ENCODE results near the gene BAIAP2. TPM values are rescaled to one million over a fixed set of nuclear protein-coding genes. Genes with fewer than 3 reads are reported as not detected.

Gene BAIAP2
- total RNA-seq, 6 donors from 2014 or later, result 90.7 to 231 (median 123) TPM

DNA sequence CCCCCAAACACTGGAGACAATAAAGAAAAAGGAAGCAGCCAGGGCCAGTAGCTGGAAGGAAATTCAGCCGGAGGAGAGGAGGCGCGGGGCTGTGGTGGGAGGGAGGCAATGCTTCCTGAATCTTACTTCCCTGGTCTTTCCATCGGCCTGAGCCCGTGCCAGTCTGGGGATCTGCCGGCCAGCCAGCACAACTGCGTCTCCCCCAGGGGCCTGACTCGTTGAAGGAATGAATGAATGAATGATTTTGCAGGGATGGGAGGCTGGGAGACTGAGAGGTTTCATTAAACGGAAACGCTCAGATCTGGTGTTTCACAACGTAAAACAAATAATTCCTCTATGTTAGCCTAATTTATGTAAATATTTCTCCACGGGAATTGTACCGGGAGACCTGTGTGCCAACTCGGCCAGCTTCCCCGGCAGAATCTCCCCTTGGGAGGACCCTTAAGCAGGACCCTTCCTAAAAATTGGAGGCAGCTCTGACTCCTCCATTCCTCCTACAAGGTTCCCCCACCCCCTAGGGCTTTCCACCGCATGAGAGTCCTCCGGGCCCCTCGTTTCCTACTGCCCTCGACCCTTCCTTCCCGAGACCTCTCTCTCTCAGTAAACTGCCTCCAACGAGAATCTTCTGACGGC, 1.3 kb upstream of the BAIAP2 start:
- WGBS, 2 donors, result 8 to 10% methylated on average over 21 to 22 of the region's 22 CpGs
- peak overlapping the region; percentile 66 to 94 (median 82) for H3K4me3 ChIP-seq
- H3K27me3 ChIP-seq, result no peaks in the 10 kb centered on the region
- TF ChIP-seq EP300 (IDR thresholded peaks at IDR 0.05) (no peak), POLR2A (IDR thresholded peaks at IDR 0.05) (peak in 1 of 4 donors; percentile 25)
- no peaks in the 10 kb centered on the region for H3K9me3 ChIP-seq
- H3K36me3 ChIP-seq, result peaks cover 0 to 4% (median 0%) of the 10 kb centered on the region in 4 donors
- H3K4me1 ChIP-seq, result peaks cover 47 to 73% (median 64%) of the 10 kb centered on the region in 4 donors
- DNase-seq (peak; percentile 59), ATAC-seq (ENCODE audit: low FRiP score in 2 of 2) (no peak)
- H3K27ac ChIP-seq, result peak overlapping the region; percentile 79 to 91 (median 86)

DNA sequence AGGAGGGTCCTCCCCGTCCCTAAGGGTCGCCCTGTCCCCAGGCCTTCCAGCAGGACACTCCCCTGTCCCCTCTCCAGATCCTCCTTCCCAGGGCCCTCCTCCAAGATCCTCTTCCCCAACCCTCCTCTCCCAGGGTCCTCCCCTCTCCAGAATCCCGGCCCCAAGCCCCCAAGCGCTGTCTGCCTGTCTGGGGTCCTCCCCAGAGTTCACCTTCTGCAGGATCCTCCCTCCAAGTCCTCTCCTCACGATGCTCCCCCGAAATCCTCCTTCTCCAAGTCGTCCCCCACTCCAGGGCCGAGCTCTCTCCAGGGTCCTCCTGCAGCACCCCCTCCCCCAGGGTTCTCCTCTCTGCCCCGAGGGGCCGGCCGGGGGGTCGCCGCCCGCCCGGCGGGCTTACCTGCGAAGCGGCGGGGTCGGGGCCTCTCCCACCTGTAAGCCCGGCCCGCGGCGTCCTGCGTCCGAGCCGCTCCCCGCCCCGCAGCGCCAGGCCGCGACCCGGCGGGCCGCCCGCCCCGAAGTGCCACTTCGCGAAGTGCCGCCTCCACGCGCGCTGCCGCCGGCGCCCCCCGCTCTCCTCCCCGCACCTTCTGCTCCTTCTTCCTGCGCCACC, 678 bp upstream of the BAIAP2 start:
- ATAC-seq (ENCODE audit: low FRiP score in 2 of 2), result peak in 1 of 2 donors; percentile 43
- TF ChIP-seq EP300 (IDR thresholded peaks at IDR 0.05) (no peak), POLR2A (IDR thresholded peaks at IDR 0.05) (peak in 1 of 4 donors; percentile 2), POLR2AphosphoS5 (IDR thresholded peaks at IDR 0.05) (no peak)
- TF ChIP-seq, protein P1, sequence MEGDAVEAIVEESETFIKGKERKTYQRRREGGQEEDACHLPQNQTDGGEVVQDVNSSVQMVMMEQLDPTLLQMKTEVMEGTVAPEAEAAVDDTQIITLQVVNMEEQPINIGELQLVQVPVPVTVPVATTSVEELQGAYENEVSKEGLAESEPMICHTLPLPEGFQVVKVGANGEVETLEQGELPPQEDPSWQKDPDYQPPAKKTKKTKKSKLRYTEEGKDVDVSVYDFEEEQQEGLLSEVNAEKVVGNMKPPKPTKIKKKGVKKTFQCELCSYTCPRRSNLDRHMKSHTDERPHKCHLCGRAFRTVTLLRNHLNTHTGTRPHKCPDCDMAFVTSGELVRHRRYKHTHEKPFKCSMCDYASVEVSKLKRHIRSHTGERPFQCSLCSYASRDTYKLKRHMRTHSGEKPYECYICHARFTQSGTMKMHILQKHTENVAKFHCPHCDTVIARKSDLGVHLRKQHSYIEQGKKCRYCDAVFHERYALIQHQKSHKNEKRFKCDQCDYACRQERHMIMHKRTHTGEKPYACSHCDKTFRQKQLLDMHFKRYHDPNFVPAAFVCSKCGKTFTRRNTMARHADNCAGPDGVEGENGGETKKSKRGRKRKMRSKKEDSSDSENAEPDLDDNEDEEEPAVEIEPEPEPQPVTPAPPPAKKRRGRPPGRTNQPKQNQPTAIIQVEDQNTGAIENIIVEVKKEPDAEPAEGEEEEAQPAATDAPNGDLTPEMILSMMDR (IDR thresholded peaks at IDR 0.05), result no peak
- peak overlapping the region; percentile 79 to 91 (median 86) for H3K27ac ChIP-seq

DNA sequence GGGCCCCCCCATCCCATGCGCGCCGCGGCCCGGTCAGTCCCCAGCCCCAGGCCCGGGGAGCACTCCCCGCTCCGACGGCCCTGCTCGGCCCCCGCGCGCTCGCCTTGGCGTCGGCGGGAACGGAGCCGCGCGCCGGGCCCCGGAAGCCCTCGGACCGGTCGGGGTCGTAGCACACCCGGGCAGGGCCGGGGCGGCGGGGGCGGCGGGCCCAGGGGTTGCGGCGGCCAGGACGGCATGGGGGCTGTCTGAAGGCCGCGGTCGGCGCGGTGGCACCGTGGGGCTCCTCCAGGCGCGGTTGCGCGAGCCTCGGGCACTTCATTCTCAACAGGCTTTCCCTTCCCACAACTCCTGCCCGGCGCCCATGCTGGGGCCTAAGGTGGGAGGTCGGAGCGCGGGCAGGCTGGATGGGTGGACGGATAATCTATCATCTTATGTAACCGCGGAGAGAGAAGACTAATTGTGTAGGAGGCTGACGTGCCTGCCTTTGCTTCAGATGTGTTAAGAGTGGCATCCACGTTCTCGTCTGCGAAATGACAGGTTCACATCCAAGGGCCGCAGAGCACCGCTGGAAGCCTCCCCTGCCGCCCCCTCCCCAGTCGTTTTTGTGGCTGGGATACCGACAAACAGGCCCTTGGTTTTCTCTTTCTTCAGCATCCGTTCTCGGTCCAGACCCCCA, 708 bp downstream of the BAIAP2 start:
- TF ChIP-seq, protein P1 (IDR thresholded peaks at IDR 0.05), result no peak
- no peak for TF ChIP-seq EP300 (IDR thresholded peaks at IDR 0.05)
- TF ChIP-seq POLR2A (IDR thresholded peaks at IDR 0.05), result no peak
- TF ChIP-seq POLR2AphosphoS5 (IDR thresholded peaks at IDR 0.05), result no peak
- Histone ChIP-seq H3K27ac (peak overlapping the region; percentile 73 to 91 (median 84)), H3K4me1 (peaks cover 63 to 85% (median 79%) of the 10 kb centered on the region in 4 donors), H3K27me3 (no peaks in the 10 kb centered on the region), H3K4me3 (peak overlapping the region; percentile 49 to 94 (median 82)), H3K9me3 (no peaks in the 10 kb centered on the region), H3K36me3 (peaks cover 0 to 4% (median 0%) of the 10 kb centered on the region in 4 donors)
- 19 to 35% methylated on average over 14 to 24 of the region's 66 CpGs for WGBS, 2 donors
- ATAC-seq (ENCODE audit: low FRiP score in 2 of 2), result no peak
- peak in 1 of 2 donors; percentile 91 for DNase-seq

More for the DNA sequence above, 678 bp upstream of the BAIAP2 start:
- WGBS, 2 donors, result 1 to 2% methylated on average over 8 to 19 of the region's 49 CpGs
- Histone ChIP-seq H3K36me3 (peaks cover 0 to 4% (median 0%) of the 10 kb centered on the region in 4 donors), H3K4me1 (peaks cover 53 to 76% (median 70%) of the 10 kb centered on the region in 4 donors), H3K9me3 (no peaks in the 10 kb centered on the region), H3K27me3 (no peaks in the 10 kb centered on the region), H3K4me3 (peak overlapping the region; percentile 66 to 94 (median 82))
- DNase-seq, result no peak

DNA sequence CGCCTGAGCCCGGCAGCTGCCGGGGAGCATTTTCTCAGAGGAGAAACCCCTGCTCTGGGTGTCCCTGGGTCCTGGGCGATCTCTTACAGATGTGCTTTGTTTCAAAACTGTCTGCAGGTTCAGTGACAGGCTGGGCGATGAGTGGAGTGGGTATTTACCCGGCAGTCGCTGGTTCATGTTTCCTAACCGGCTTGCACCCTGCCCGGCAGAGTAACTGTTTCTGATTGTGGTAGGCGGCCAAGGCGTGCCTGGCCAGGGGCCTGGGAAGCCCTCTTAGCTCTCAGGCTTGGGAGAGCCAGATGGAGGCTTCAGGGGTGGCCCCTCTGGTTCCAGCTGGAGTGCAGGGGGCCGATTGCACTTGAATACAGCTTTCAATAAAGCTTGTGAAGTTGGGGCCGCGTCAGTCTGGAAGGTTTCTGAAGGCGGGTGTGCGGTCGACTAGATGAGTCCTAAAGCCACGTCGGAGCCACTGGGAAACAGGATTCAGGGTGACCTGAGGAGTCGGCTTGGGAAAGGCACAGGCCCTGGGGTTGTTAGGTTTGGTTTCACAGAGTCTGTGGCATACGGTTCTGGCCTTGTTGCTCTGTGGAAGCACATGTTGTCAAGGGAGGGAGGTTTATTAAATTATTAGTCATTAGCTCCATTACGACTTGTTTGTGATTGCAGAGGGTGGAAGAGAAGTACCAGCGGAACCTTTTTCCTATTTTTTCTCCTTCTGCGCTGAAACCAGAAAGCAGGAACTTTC, 1.4 kb downstream of the BAIAP2 start:
- H3K4me1 ChIP-seq, result peaks cover 66 to 85% (median 80%) of the 10 kb centered on the region in 4 donors
- H3K27me3 ChIP-seq, result no peaks in the 10 kb centered on the region
- H3K4me3 ChIP-seq, result peak overlapping the region; percentile 49 to 94 (median 82)
- DNase-seq (peak in 1 of 2 donors; percentile 48), ATAC-seq (ENCODE audit: low FRiP score in 2 of 2) (no peak)
- TF ChIP-seq POLR2A (IDR thresholded peaks at IDR 0.05) (peak in 1 of 4 donors; percentile 18), POLR2AphosphoS5 (IDR thresholded peaks at IDR 0.05) (no peak), EP300 (IDR thresholded peaks at IDR 0.05) (no peak)
- TF ChIP-seq, protein P1 (IDR thresholded peaks at IDR 0.05), result no peak
- 39 to 56% methylated on average over 15 to 24 of the region's 24 CpGs for WGBS, 2 donors
- no peaks in the 10 kb centered on the region for H3K9me3 ChIP-seq
- H3K36me3 ChIP-seq, result peaks cover 0 to 4% (median 0%) of the 10 kb centered on the region in 4 donors
- H3K27ac ChIP-seq, result peak overlapping the region; percentile 73 to 91 (median 84)
